GM18519 (cell line): Measurements from ENCODE around the gene TSPOAP1.

Source experiments
- ATAC-seq: cut with Tn5 transposase; IDR thresholded peaks from one replicate; pipeline ENCODE4 v1.9.1; 2021; ENCODE audit warnings: mild to moderate bottlenecking, moderate library complexity; ENCODE audit not compliant: unreplicated experiment, low FRiP score

TSPOAP1 gene

GRCh38 chr17:58330997-58331814 is 2.6 kb upstream of the TSPOAP1 start:
- ATAC-seq = no peak

- no peak for ATAC-seq
Observed at GRCh38 chr17:58330538-58330996, 2.0 kb upstream of the TSPOAP1 start.

- peak; percentile 30 for ATAC-seq
Observed at GRCh38 chr17:58329810-58330537, 1.4 kb upstream of the TSPOAP1 start.

- peak; percentile 35 for ATAC-seq
Observed at GRCh38 chr17:58329035-58329809, 627 bp upstream of the TSPOAP1 start.

- ATAC-seq = no peak
Observed at GRCh38 chr17:58327363-58328194, 1.0 kb downstream of the TSPOAP1 start.

- ATAC-seq = no peak
Observed at GRCh38 chr17:58326609-58327362, 1.8 kb downstream of the TSPOAP1 start.

- no peak for ATAC-seq
Observed at GRCh38 chr17:58325976-58326468, 2.6 kb downstream of the TSPOAP1 start.

GRCh38 chr17:58325289-58325726 is 3.3 kb downstream of the TSPOAP1 start:
- no peak for ATAC-seq

GRCh38 chr17:58324409-58325288 is 3.9 kb downstream of the TSPOAP1 start:
- no peak for ATAC-seq

- ATAC-seq = no peak
Observed at GRCh38 chr17:58324056-58324408, 4.6 kb downstream of the TSPOAP1 start.

- ATAC-seq = no peak
Observed at GRCh38 chr17:58323366-58324055, 5.1 kb downstream of the TSPOAP1 start.

- no peak for ATAC-seq
Observed at GRCh38 chr17:58322581-58323185, 5.9 kb downstream of the TSPOAP1 start.

- ATAC-seq = no peak
Observed at GRCh38 chr17:58321571-58322525, 6.7 kb downstream of the TSPOAP1 start.

- no peak for ATAC-seq
Observed at GRCh38 chr17:58320570-58321323, 7.8 kb downstream of the TSPOAP1 start.

- no peak for ATAC-seq
Observed at GRCh38 chr17:58320163-58320558, 8.4 kb downstream of the TSPOAP1 start.
